Stimulated activated naive CD8-positive, alpha-beta T cell treated with anti-CD3 and anti-CD28 coated beads, Interleukin-15, Interleukin-2, amounts not matched to agents 100 U/mL and 50 U/mL, for 24 hours (primary cell): ENCODE measurements around the gene SHROOM3.

Experiments used
- ATAC-seq: fragments of 150-1000 bp; cut with Tn5 transposase; one replicate; pipeline ENCODE4 v1.10.0; 2021
- DNase-seq: peaks from one replicate; pipeline ENCODE4 v3.0.0; 2021

Gene SHROOM3

DNA sequence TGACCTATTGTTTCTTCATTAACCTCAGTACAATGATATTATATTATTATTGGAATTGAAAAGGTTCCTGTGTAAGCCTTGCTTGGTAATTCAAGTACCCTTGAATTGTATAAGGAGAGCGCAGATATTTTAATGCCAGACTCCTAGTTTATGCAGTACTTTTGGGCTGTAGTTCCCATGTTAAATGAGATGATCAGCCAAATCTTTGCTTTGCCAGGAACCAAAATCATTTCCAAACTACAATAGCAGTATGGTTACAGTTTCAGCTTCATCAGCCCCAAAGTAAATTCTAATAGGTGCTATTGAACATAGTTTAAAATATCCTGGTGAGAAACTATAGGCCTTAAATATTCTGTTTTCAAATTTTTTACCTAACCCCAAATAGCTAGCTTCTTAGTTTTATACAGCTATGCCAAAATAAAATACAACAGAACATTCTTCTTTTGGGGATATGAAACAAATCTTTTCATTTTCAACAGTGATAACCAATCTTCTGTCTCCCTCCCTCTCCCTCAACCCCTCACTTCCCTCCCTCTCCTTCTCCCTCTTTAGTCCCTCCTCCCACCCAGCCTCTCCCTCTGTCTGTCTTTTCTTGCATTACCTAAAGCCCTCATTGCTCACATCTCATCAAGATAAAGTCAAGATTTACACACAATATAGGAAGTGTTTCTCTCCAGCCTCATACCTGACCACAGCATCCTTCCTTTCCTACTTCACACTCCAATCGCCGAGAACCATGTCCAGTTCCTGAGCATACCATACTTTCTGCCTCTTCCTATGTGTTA is 190.1 kb downstream of the SHROOM3 start:
- DNase-seq, result no peak
- no peak for ATAC-seq

DNA sequence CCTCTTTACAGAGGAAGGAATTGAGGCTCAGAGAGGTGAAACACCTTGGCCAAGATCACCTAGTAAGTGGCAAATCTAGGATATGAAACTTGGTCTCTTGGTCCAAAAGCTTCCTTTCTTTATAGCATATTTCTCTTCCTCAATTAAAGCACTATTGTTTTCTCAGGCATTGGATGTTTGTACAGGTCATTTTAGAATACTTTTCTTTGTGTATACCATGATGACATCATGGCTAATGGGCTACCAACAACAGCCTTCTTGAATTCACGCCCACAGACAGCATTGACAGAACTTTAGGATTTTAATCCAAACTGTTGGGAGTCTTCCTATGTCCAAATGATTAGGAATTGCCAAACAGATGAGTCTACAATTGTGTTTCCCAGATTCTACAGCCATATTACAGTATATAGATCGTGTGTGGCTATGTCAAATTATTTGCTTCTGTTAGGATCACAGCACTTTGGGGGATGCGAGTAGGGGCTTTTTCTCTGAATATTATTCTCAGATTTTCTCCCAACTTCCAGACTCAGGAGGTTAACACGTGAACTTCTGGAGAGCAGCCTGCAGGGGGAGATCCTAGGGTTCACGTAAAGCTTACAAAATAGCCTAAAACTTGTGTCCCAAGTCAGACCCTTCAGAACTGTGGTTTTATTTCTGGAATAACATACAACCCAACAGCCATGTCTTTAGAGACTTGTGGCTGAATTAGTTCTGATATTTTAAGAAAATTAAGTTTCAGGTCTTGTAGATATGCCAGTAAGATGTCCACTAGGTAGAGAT is 191.8 kb downstream of the SHROOM3 start:
- no peak for DNase-seq
- ATAC-seq, result no peak

DNA sequence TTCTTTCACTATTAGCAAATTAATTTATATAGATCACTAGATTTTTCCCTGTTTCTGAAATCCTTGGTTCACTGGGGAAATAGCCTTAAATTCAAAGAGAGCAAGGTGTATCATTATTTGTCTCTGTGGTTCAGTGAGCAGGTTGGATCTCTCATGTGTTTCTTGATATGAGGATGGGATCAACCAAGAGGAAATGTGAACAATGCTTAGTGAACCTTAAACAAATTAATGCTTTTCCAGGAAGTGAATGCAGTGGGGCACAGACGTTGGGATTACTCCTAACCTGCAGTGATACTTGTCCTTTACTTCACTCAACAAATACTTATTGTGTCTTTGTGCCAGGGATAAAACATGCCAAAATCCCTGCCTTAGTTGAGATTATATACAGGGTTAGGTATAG is 193.2 kb downstream of the SHROOM3 start:
- ATAC-seq (no peak), DNase-seq (no peak)

DNA sequence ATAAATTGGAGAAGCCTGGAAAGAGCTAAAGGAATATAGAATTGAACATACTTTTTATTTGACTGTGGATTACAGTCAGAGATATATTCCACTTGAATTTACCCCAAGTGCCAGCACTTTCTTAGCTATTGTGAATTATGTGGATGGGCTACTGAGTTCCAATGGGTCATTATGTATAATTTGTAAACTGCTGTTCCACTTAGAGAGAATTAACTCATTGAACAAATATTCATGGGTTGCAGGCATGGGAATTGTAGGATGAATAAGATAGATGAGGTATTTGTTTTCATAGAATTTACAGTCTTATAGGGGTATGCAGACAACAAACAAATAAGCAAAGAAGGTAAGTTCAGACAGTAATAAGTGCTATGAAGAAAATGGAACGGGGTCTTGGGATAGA is 195.7 kb downstream of the SHROOM3 start:
- ATAC-seq (no peak), DNase-seq (no peak)

DNA sequence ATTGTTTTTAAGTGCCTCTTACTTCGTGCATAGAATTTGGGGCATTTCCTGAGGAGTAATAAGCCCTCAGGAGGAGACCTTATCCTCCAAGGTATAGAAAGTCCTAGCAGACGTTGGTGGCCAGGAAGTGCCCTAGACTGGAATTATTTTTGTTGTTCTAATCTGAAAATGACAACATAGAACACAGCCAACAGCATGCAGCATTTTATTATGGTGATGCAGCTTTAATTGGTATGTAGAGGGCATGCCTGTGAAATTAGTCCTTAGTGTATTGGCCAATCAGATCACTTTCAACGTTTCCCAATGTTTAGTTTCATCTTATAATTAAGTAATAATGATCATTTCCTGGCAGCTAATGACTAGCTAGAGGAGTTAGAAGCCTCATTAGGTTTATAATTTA is 199.2 kb downstream of the SHROOM3 start:
- no peak for DNase-seq
- ATAC-seq, result no peak

DNA sequence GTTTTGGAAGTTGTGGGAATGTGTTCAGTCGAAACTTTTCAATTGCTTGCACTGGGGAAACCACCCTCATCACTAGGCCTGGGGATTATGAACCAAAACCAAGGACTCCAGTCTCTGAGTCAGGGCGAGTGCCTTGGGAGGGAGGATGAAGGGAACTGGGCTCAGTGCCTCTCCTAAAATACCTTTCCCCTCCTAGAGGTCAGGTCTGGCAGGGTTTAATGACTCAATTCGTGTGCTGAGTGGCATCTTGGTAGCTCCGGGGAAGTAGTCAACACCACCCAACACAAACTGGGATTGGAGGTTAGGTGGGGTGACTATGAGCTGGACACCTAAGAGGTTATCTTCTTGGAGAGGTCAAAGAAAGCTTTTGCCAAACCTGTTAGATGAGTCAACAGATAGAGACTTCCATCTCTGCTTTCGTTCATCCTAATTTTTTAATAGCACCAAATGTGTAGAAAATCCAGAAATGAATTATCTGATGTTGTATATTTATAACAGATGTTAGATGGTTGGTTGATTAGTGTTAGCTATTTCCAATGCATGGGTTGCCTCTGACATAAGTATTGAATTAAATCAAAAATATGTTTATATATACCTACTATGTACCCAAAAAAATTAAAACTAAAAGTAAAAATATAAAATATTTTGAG is 202.8 kb downstream of the SHROOM3 start:
- ATAC-seq (no peak), DNase-seq (no peak)

DNA sequence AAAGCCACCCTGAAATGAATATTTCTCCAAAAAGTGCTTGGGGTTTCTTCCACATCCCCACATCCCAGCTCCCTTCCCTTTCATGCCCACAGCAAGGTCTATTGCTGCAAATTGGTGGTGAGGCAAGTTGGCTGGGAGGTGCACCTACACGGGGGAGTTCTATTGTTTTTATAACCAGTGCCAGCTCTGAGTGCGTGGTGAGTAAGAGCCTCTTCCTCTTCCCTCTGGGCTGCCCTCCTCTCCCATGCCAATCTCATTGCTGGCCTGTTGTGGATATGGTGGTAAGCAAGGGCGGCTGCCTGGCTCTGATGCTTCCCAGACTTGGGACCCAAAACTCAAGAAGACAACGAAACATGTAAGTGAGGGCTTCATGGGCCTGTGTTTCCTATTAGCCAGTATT is 204.3 kb downstream of the SHROOM3 start:
- DNase-seq (no peak), ATAC-seq (no peak)

DNA sequence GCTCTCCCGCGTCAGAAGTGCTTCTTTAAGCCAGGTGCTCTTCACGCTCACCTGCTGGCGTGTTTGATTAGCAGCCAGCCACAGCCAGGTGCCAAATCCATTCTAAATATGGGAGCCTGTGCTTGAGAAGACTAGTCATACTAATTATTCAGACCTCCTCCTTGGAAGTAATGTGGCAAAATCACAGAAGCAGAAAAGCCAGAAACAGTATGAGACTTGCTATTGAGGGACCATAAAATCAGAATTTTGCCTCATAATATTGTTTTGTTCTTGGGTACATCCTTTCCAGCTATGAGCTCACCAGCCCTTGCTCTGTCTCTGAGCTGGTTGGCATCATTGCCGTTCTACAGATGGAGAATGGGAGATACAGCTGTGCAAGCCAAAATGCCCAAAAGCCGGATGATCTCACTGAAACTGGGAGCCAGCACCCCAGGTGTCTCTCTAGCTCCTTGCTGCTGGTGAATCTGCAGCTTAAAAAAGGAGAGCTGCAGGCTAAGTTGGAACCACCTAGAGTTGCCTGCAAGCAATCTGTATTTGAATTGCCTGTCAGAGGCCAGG is 205.4 kb downstream of the SHROOM3 start:
- ATAC-seq, result no peak
- DNase-seq, result no peak

DNA sequence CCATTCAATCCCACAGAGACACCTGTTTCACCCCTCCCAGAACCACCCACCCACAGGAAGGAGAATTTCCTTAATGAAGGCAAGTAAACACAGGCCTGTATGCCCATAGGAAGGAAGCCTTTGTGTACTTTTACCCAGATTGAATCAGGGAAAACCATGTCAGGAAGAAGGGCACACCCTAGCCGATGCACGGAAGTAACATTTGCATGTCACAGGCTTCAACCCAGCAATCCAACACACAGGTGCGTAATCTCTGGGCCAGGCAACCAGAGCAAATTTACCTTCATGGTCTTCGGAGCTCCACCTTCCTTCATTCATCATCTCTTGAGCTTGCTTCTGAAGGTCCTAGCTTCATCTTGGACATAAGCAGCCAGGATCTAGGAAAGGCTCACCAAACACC is 206.3 kb downstream of the SHROOM3 start:
- ATAC-seq (no peak), DNase-seq (no peak)

DNA sequence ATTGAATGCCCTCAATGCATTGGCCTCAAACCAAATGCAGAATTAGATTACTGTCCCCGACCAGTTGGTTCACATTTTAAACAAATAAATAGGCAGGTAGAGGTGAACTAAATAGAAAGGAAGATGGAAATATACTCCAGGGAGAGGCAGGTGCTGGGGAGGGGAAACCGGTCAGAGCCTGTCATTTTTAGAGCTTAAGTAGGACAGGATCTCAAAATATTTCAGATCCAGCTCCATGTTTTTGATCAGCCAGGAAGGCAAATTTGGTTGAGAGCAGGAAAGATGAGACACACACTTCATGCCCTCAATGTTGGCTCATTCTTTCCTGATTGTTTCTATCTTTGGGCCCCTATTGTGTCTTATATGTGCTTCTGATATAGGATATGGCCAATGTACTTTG is 206.7 kb downstream of the SHROOM3 start:
- ATAC-seq, result no peak
- DNase-seq, result no peak

DNA sequence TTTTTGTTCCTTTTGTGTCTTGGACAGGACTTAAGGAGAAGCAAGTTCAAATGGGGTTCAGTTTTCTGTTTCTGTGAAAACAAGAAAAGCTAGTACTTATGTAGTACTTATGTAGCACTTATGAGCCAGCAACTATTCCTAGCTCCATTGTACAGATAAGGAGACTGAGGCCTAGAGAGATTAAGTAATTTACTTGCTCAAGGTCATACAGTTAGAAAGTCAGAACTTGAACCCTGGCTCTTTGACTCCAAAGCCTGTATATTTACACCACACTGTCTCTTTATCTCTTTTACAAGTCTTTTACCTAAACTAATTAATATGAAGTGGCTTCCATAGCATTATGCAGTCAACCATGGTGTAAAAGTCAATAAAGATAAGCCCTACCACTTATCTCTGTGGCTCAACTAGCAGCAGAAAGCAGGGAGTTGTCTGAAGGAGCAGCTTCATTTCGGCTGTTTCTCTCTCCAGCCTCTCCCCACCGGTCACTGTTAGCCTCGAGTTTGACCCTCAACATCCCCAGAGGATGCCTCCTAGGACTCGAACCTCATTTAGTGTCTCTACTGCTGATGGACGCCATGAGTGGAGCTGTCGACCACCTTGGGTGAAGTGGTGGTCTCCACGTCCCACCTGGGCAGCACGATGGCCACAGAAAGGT is 209.9 kb downstream of the SHROOM3 start:
- ATAC-seq, result no peak
- no peak for DNase-seq

DNA sequence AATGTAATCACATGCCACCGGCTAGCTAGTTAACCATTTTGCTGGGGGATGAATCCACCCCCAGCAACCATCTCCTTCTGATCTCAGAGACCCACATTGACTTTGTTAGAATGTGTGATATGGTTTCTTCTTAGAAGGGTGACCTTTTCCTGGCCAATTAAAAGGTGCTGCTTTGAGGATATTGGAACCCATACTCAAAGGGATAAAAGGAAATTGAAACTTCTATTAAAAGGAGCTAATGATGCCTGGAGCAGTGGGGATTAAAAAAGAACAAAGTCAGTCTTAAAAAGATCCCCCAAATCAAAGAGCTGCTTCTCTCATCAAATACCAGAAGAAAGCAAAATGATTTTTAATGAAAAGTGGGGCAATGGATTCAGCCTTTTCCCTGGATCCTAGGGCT is 214.1 kb downstream of the SHROOM3 start:
- ATAC-seq (no peak), DNase-seq (no peak)

DNA sequence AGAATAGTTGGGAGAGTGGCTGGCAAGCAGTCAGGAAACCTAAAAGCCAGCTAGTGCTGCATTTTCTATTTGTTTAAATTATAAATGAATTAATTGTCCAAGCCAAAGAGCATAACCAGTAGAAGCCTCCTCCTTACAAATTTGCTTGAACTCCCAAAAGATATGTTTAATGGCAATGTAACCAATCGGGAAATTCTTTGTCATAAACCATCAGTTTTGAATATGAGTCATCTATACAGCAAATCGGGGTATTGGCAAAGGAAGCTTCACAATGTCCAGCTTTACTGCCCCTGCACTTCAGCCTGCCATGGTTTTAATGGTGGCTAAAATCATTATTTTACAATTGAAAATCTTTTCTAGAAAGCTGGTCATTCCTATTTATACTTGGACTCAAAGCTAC is 216.6 kb downstream of the SHROOM3 start:
- no peak for DNase-seq

DNA sequence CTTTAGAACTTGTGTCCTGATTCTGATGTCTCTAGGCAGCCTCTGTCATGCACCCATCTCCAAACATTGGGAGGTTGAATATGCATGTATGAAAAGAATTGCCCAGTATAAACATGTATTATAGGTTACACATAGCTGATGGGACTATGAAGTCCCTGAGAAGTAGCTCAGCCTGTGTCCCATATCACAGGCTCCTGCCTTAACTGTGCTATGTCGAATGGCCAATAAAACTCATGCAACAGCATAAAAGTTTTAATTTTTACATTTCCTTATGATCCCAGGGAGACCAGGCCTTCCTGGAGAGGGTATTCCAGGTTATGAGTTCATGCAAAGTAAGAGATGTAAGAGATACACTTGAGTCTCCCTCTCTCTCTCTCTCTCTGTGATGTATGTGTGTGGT is 217.4 kb downstream of the SHROOM3 start:
- DNase-seq (no peak), ATAC-seq (no peak)

More for the DNA sequence above, 216.6 kb downstream of the SHROOM3 start:
- no peak for ATAC-seq

DNA sequence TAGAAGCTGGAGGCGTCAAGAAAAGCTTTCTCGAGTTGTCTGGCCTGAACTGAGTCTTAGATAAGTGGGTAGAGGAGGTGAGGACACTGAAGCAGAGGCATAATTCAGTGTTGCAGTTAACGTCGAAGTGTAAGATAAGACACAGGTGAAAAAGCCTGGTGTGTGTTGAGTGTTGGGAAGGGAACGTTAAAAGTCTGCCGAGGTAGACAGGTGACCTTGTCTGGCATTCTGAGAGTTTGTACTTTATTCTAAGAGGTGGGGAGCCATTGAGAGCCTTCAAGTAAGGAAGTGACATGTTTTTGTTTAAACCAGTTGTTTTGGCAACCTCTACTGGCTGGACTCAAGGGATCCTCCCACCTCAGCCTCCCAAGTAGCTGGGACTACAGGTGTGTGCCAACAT is 219.1 kb downstream of the SHROOM3 start:
- DNase-seq, result no peak

DNA sequence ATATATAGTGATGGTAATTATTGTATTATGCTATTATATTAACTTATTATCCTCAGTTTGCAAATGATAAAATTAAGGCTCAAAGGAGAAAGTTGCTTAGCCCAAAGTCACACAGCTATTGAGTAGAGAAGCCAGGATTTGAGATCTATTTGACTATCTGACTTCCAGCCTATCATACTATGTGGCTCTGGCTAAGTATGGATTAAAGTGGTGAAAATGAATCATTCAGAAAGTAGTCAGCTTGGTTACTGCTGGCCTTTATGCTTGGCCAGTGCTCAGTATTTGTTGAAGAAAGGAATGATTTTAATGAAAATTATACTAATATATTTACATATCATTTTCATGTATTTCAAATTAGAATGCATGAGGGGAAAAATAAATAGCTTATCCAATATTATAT is 219.8 kb downstream of the SHROOM3 start:
- no peak for DNase-seq

More for the DNA sequence above, 219.1 kb downstream of the SHROOM3 start:
- ATAC-seq, result no peak

DNA sequence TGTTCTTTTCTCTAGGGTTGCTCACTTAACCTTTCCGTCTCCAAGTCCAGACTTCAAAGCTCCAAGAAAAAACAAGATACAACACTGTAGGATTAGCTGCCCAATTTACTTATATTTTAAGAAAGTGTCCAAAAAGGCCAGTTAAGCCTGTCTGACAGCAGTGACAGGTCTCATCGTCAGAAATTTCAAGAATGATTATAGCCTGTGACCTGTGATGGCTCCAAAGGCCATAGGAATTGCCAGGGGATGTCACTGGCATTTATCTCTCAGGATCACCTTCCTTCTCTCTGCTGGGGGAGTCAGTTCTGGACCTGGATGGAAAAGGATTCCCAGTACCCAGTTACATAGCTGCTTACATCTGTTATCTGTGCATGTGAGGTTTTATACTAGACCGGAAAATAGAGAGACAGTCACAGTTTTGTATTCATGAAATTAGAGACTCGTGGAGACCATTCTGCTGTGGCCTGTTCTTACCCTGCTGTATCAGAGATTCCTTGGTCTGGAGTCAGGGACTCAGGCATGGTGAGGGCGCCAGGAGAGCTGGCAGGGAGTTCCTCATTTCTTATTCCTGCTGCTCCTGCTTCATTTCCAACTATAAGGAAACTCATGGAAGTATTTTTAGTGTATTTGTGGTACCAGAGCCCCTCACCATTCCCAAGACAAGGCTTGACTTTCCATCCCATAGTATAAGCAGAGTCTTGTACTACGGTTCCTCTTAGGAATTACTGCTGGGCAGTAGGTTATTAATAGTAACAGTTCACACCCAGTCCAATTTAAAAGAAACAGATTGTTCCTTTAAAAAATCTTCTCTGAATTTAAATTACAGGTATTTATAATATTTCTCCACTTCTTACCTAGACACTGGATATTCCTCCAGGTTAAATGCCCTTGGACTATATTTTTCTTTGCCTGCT is 220.8 kb downstream of the SHROOM3 start:
- ATAC-seq, result no peak

More for the DNA sequence above, 219.8 kb downstream of the SHROOM3 start:
- ATAC-seq, result no peak

DNA sequence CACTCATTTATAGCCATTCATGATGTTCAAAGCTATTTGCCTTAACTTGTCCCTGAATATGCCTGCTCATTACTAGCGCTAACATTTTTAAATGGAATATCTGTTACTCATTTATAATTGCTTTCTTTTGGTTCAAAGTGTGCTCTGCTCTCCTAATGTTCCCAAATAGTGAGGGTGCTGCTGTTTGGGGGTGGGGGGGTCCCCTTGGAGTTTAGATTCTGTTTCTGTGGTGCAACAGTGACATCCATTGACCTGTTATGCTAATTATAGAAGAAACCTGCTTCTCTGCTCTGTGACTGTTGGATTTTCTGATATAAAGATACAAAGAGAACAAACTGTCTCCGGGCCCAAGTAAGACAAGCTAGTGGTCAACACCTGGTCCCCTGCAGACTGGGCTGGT is 222.4 kb downstream of the SHROOM3 start:
- DNase-seq (no peak), ATAC-seq (no peak)

More for the DNA sequence above, 220.8 kb downstream of the SHROOM3 start:
- no peak for DNase-seq

DNA sequence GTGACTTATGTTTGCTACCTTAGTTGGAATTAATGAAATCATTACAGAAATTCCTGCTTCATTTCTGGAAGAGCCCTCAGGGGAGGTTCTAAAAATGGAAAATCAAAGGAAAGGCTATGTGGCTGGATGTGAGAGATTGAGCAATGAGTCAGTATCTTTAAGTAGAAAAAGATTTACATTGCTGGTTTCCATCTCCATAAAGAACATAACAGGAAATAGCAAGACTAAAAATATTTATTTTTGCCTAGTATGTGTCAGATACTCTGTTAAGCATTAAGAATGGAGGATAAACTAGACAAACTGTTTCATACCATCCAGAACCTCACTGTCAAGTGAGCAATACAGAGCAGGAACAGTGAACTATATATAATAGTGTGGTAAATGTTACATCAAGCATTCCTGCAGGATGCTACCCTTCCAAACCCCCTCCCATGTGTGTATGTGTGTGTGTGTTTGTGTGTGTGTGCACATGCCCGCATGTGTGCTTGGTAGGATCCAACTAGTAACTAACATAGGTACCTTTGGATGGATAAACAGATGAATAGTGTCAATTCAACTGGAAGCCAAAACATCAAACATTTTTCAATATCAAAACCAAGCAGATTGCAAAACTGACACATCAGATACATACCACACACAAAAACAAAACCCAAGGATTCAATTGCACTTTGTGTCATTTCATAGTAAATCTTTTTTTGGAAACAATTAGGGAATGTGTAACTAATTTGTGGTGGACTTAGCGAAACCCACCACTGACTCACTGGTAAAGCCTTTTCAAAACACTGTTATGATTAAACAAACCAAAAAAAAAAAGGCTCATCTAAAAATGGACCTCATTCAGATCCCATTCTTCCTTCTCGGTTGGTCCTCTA is 223.4 kb downstream of the SHROOM3 start:
- DNase-seq (no peak), ATAC-seq (no peak)

DNA sequence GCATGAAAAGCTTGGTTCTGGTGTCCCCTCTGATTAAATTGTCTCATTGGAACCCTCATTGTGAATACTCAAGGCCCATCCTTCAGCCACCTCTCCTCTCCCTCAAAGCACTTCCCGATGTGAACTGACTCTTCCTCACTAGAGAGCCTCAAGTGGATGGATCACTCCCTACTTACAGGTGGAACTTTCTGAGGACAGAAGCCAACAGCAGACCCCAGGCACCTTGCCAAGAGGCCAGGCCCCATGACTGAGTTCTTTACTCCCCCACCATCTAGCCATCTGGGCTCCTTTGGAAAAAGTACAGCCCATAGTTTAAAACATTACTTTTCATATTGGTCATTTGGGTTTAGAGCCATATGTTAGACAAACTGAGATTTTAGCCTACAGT is 224.1 kb downstream of the SHROOM3 start:
- ATAC-seq (no peak), DNase-seq (no peak)
